HTERT RPE-1 (cell line): ENCODE results near the gene TMEM243.
"Not testable (repeated sequence)": the region's sequence is repeated elsewhere in the genome, so short reads cannot be mapped to it uniquely, and the experiment has no call there.

ENCODE experiments used
- in situ Hi-C: fragments of 300-500 bp; cut with MboI; formaldehyde crosslinking; loops from 4 replicates; pipeline ENCODE4 v1.14.3; 2020; ENCODE audit warnings: low sequenced_read_pairs

TMEM243 gene

GRCh38 chr7:87212498-87212897 lies 7.0 kb downstream of the TMEM243 start:
- in situ Hi-C loops: no loop called here

GRCh38 chr7:87210506-87210905 lies 9.0 kb downstream of the TMEM243 start:
- in situ Hi-C loops: no loop called here

- in situ Hi-C loops: no loop called here
Measured at GRCh38 chr7:87209295-87209924, 10.1 kb downstream of the TMEM243 start.

GRCh38 chr7:87206361-87206760 lies 13.2 kb downstream of the TMEM243 start:
- in situ Hi-C loops: no loop called here

- in situ Hi-C loops: not testable (repeated sequence)
Measured at GRCh38 chr7:87205701-87206100, 13.8 kb downstream of the TMEM243 start.

GRCh38 chr7:87204933-87205332 lies 14.6 kb downstream of the TMEM243 start:
- in situ Hi-C loops: no loop called here

GRCh38 chr7:87203929-87204328 lies 15.6 kb downstream of the TMEM243 start:
- in situ Hi-C loops: not testable (repeated sequence)

- in situ Hi-C loops: no loop called here
Measured at GRCh38 chr7:87202705-87203104, 16.8 kb downstream of the TMEM243 start.

- in situ Hi-C loops: no loop called here
Measured at GRCh38 chr7:87202208-87202607, 17.3 kb downstream of the TMEM243 start.

- in situ Hi-C loops: no loop called here
Measured at GRCh38 chr7:87199700-87200450, 19.7 kb downstream of the TMEM243 start.

GRCh38 chr7:87199241-87199640 lies 20.3 kb downstream of the TMEM243 start:
- in situ Hi-C loops: no loop called here

- in situ Hi-C loops: no loop called here
Measured at GRCh38 chr7:87193912-87194311, 25.6 kb downstream of the TMEM243 start.

GRCh38 chr7:87192784-87193487 lies 26.6 kb downstream of the TMEM243 start:
- in situ Hi-C loops: no loop called here

GRCh38 chr7:87190783-87191182 lies 28.7 kb downstream of the TMEM243 start:
- in situ Hi-C loops: no loop called here

- in situ Hi-C loops: no loop called here
Measured at GRCh38 chr7:87188930-87189329, 30.6 kb downstream of the TMEM243 start.

- in situ Hi-C loops: no loop called here
Measured at GRCh38 chr7:87187120-87187519, 32.4 kb downstream of the TMEM243 start.

- in situ Hi-C loops: no loop called here
Measured at GRCh38 chr7:87179180-87179579, 40.4 kb downstream of the TMEM243 start.

GRCh38 chr7:87178320-87178719 lies 41.2 kb downstream of the TMEM243 start:
- in situ Hi-C loops: no loop called here

GRCh38 chr7:87173471-87173870 lies 46.1 kb downstream of the TMEM243 start:
- in situ Hi-C loops: no loop called here

GRCh38 chr7:87171282-87171934 lies 48.1 kb downstream of the TMEM243 start:
- in situ Hi-C loops: no loop called here

- in situ Hi-C loops: no loop called here
Measured at GRCh38 chr7:87170828-87171227, 48.7 kb downstream of the TMEM243 start.
